Heart left ventricle (tissue), 16 donors: ENCODE results near the gene TUSC2. TPM values are rescaled to one million over a fixed set of nuclear protein-coding genes. Genes with fewer than 3 reads are reported as not detected.

Experiments
- ATAC-seq, 4 donors: fragments of 200-7000 bp; cut with Tn5 transposase; one replicate each; pipeline ENCODE4 v1.9.1; 2020 to 2022; ENCODE audit warnings: moderate library complexity in 4 of 4, mild to moderate bottlenecking in 3 of 4, moderate number of reproducible peaks in 1 of 4
- DNase-seq, 5 donors: peaks; one replicate each; pipeline ENCODE4 v3.0.0-alpha.2; 2020
- H3K27ac ChIP-seq, 12 donors: fragments of 200-600 bp; sonication (generic) in 4 of 12; one replicate each; pipeline versions ENCODE4 v1.5.0 to v1.8.0; 2016 to 2022; ENCODE audit warnings: mild to moderate bottlenecking in 2 of 12
- H3K27me3 ChIP-seq, 9 donors: fragments of 200-600 bp; sonication (generic) in 2 of 9; one replicate each; pipeline versions ENCODE4 v1.5.1 to v1.8.0; 2016 to 2022; ENCODE audit warnings: mild to moderate bottlenecking in 3 of 9
- H3K36me3 ChIP-seq, 9 donors: fragments of 200-600 bp; sonication (generic) in 2 of 9; one replicate each; pipeline versions ENCODE4 v1.5.0 to v1.8.0; 2018 to 2022; ENCODE audit warnings: mild to moderate bottlenecking in 2 of 9
- H3K4me1 ChIP-seq, 12 donors: fragments of 200-600 bp; sonication (generic) in 4 of 12; one replicate each; pipeline versions ENCODE4 v1.5.0 to v1.8.0; 2016 to 2022; ENCODE audit warnings: mild to moderate bottlenecking in 3 of 12
- H3K4me3 ChIP-seq, 12 donors: fragments of 200-600 bp; sonication (generic) in 4 of 12; one replicate each; pipeline versions ENCODE4 v1.5.0 to v1.8.0; 2017 to 2022; ENCODE audit warnings: mild to moderate bottlenecking in 9 of 12, moderate library complexity in 4 of 12
- H3K9me3 ChIP-seq, 12 donors: fragments of 200-600 bp; sonication (generic) in 4 of 12; one replicate each; pipeline versions ENCODE4 v1.5.0 to v1.8.0; 2016 to 2022; ENCODE audit warnings: mild to moderate bottlenecking in 1 of 12
- CTCF ChIP-seq, 12 donors: fragments of 200-600 bp; sonication (generic) in 4 of 12; IDR thresholded peaks; one replicate each; pipeline versions ENCODE4 v1.5.0 to v1.8.0; 2018 to 2022; ENCODE audit warnings: antibody characterized with exemption in 12 of 12, mild to moderate bottlenecking in 5 of 12
- POLR2A ChIP-seq, 2 donors: fragments of 450-650 bp; IDR thresholded peaks; one replicate each; pipeline ENCODE4 v1.6.1; 2017; ENCODE audit warnings: antibody characterized with exemption in 2 of 2, mild to moderate bottlenecking in 2 of 2, moderate library complexity in 2 of 2
- WGBS, 4 donors: extraction: QIAGEN DNeasy Blood & Tissue Kit in 2 of 4; methylation state at CpG; one replicate each; pipeline versions ENCODE4 v1.1.5 to v1.1.7; 2013 to 2018; 5-methylcytosine and 5-hydroxymethylcytosine counted together
- intact Hi-C, 10 donors: fragments of 100-400 bp; cut with DNase I; formaldehyde crosslinking; loops; one replicate each; pipeline versions ENCODE4 v1.11.1 to v1.14.2; 2022
- polyA plus RNA-seq, 2 donors: library from polyadenylated mRNA; stranded (reverse); fragments of 200-250 nt; gene quantifications; one replicate each; pipeline ENCODE4 v1.2.3, GENCODE V29; 2013
- total RNA-seq, 9 donors: library from RNA; depleted of rRNA in 2 of 9; stranded (reverse); fragments of >200 nt in 2 of 9; fragmentation: NEBNext Ultra II Directional in 3 of 9; extraction: Animal tissue kit (Norgen Biotek cat#: 25700) in 3 of 9; gene quantifications; one replicate each; pipeline versions ENCODE4 v1.1.0 to v1.2.4, GENCODE V29; 2016 to 2023
- donor health status: ischemic (EF 13 %, LVEDD 7.1; RV severe dilation, severe dysfunction).
- donor health status: healthy with polysubstance abuse.
- donor health status: DM: no; HTN: yes; CAD: no.
- donor health status: DM: no; HTN: no; CAD: no.
- donor health status: ischemic (EF 25% LVEDD 6.9; RV normal size, moderate dysfunction).
- donor health status: ischemic (EF 25% LVEDD 5.7; RV mildly dilated, moderate dysfunction).
- donor health status: healthy.
- donor health status: DM: yes; HTN: yes; CAD: no.
- donor health status: ischemic (EF 35%, LVEDD 5.7; RV mildly dilated, moderate dysfunction).
- donor health status: nonischemic (EF 11% LVEDD 7.7; RV severe dilation, severe dysfunction).
- donor health status: DM: yes; HTN: yes; CAD: no.
- donor health status: PGD.
- donor health status: ischemic (EF 29% LVEDD 5.4; RV normal size, mild dysfunction).
- donor health status: nonischemic (EF 23%, LVEDD 6.1; RV moderate dilation, normal function).

The TUSC2 gene
- total and polyA plus RNA-seq, 11 donors = 24.5 to 68.1 (median 29.0) TPM

GRCh38 chr3:50369012-50369670 is 41.1 kb upstream of the TUSC2 start:
- H3K36me3 ChIP-seq = no peaks in the 10 kb centered on the region
- DNase-seq = no peak
- no peak for ATAC-seq
- intact Hi-C loops = loop anchor here in 3 of 10 donors (5.0 kb wide), 2 partner anchors 168 to 173 kb away; no protein-coding TSS in a partner anchor
- no peak for TF ChIP-seq POLR2A (IDR thresholded peaks at IDR 0.05)
- TF ChIP-seq CTCF (IDR thresholded peaks at IDR 0.05) = no peak
- 78 to 85% (median 81%) methylated on average over 8 to 9 of the region's 9 CpGs for WGBS, 4 donors
- H3K27ac ChIP-seq = no peak overlapping the region
- H3K4me1 ChIP-seq = peaks cover 0 to 14% (median 8%) of the 10 kb centered on the region in 12 donors
- H3K27me3 ChIP-seq = no peaks in the 10 kb centered on the region
- no peak overlapping the region for H3K4me3 ChIP-seq
- no peaks in the 10 kb centered on the region for H3K9me3 ChIP-seq

DNA sequence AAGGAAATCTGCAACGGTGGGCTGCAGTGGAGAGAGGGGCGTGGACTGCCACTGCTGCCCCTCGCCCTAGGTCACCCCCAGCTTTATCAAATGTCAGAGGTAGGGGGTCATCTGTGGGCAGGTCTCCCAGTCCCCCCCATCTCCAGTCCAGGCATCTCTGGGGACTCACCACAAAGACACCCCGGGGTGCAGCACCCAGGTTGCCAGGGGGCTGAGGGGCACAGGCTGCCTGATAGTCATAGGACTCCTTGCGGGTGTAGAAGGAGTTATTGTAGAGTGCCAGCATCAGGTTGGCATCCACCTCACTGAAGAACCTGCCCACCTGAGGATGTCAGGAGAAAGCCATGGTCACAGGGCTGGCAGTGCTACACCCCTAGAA is 37.8 kb upstream of the TUSC2 start:
- H3K4me1 ChIP-seq = peaks cover 0 to 14% (median 8%) of the 10 kb centered on the region in 12 donors
- H3K27ac ChIP-seq = peak overlapping the region in 1 of 12 donors; percentile 55
- no peaks in the 10 kb centered on the region for H3K9me3 ChIP-seq
- H3K36me3 ChIP-seq = no peaks in the 10 kb centered on the region
- ATAC-seq (no peak), DNase-seq (no peak)
- intact Hi-C loops = loop anchor here in 3 of 10 donors (5.0 kb wide), 2 partner anchors 171 to 176 kb away; no protein-coding TSS in a partner anchor
- H3K4me3 ChIP-seq = peak overlapping the region in 7 of 12 donors; percentile 50 to 64 (median 57)
- no peaks in the 10 kb centered on the region for H3K27me3 ChIP-seq
- WGBS, 4 donors = 79 to 87% (median 85%) methylated on average over 5 of the region's 5 CpGs
- TF ChIP-seq POLR2A (IDR thresholded peaks at IDR 0.05) = no peak

GRCh38 chr3:50365080-50365841 is 37.2 kb upstream of the TUSC2 start:
- ATAC-seq (peak; percentile 44 to 89 (median 84)), DNase-seq (peak; percentile 82 to 93 (median 85))
- no peaks in the 10 kb centered on the region for H3K27me3 ChIP-seq
- H3K4me1 ChIP-seq = peaks cover 0 to 14% (median 8%) of the 10 kb centered on the region in 12 donors
- intact Hi-C loops = loop anchor here in 3 of 10 donors (5.0 kb wide), 2 partner anchors 172 to 177 kb away; no protein-coding TSS in a partner anchor
- TF ChIP-seq POLR2A (IDR thresholded peaks at IDR 0.05) (no peak), CTCF (IDR thresholded peaks at IDR 0.05) (no peak)
- no peaks in the 10 kb centered on the region for H3K9me3 ChIP-seq
- H3K36me3 ChIP-seq = no peaks in the 10 kb centered on the region
- peak overlapping the region in 5 of 12 donors; percentile 9 to 73 (median 44) for H3K27ac ChIP-seq
- 10 to 22% (median 14%) methylated on average over 23 to 53 of the region's 53 CpGs for WGBS, 4 donors
- peak overlapping the region; percentile 1 to 66 (median 57) for H3K4me3 ChIP-seq

DNA sequence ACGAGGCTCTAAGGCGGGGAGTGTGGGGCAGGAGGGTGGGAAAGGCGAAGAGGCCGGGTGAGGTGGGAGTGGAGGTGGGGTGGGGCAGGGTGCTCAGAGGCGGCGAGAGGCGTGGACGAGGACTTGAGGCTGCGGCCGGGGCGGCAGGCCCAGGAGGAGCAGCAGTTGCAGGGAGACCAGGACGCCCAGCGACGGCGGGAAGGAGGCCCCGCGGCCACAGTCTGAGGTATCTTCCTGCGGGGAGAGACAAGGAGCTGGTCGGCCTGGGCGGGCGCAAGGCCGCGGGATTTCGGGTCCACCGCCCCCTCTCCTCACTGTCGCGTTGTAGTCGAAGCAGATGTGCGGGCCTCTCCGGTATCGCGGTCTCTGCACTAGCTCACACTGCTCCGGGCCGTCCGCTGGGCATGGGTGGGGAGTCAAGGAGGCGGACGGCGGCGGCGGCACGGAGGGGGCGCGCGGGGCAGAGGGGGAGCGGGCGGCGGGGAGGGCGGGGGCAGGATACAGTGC is 36.6 kb upstream of the TUSC2 start:
- Histone ChIP-seq H3K4me3 (peak overlapping the region; percentile 1 to 66 (median 57)), H3K9me3 (no peaks in the 10 kb centered on the region), H3K27ac (peak overlapping the region in 3 of 12 donors; percentile 9 to 73 (median 55)), H3K36me3 (no peaks in the 10 kb centered on the region), H3K27me3 (no peaks in the 10 kb centered on the region), H3K4me1 (peaks cover 0 to 19% (median 8%) of the 10 kb centered on the region in 12 donors)
- intact Hi-C loops = loop anchor here in 3 of 10 donors (5.0 kb wide), 2 partner anchors 173 to 178 kb away; no protein-coding TSS in a partner anchor
- 19 to 48% (median 27%) methylated on average over 29 to 48 of the region's 48 CpGs for WGBS, 4 donors
- peak in 3 of 5 donors; percentile 34 to 52 (median 47) for DNase-seq
- TF ChIP-seq POLR2A (IDR thresholded peaks at IDR 0.05) (no peak), CTCF (IDR thresholded peaks at IDR 0.05) (no peak)
- peak in 2 of 4 donors; percentile 25 to 37 for ATAC-seq
